Thymus (tissue), 11 donors: Measurements from ENCODE around the gene MCF2L. TPM values are rescaled to one million over a fixed set of nuclear protein-coding genes. Genes with fewer than 3 reads are reported as not detected.
"Not testable (repeated sequence)": the region's sequence is repeated elsewhere in the genome, so short reads cannot be mapped to it uniquely, and the experiment has no call there.

Experiments used
- DNase-seq, 9 donors: peaks; one replicate each; pipeline ENCODE4 v3.0.0-alpha.2; 2013; ENCODE audit warnings: low spot score in 9 of 9, low read depth in 6 of 9, missing footprints in 1 of 9
- H3K27ac ChIP-seq, 2 donors: one replicate each; pipeline ENCODE4 v1.5.1; 2013; ENCODE audit warnings: control low read depth in 1 of 2, low read depth in 1 of 2, low read length in 1 of 2, mild to moderate bottlenecking in 1 of 2, moderate library complexity in 1 of 2
- H3K27me3 ChIP-seq, 2 donors: one replicate each; pipeline ENCODE4 v1.5.1; 2013; ENCODE audit warnings: low read length in 1 of 2; ENCODE audit not compliant: control insufficient read depth in 2 of 2, insufficient read depth in 1 of 2
- H3K36me3 ChIP-seq, 2 donors: one replicate each; pipeline ENCODE4 v1.5.1; 2013; ENCODE audit warnings: low read length in 1 of 2, mild to moderate bottlenecking in 1 of 2, moderate library complexity in 1 of 2; ENCODE audit not compliant: control insufficient read depth in 2 of 2, insufficient read depth in 2 of 2
- H3K4me1 ChIP-seq, 2 donors: one replicate each; pipeline ENCODE4 v1.5.1; 2013; ENCODE audit warnings: low read length in 2 of 2; ENCODE audit not compliant: control insufficient read depth in 2 of 2, insufficient read depth in 2 of 2
- H3K4me3 ChIP-seq, 2 donors: one replicate each; pipeline ENCODE4 v1.5.1; 2013; ENCODE audit warnings: low read length in 2 of 2, control low read depth in 1 of 2, mild to moderate bottlenecking in 1 of 2
- H3K9me3 ChIP-seq, 2 donors: one replicate each; pipeline ENCODE4 v1.5.1; 2013; ENCODE audit warnings: low read length in 1 of 2, mild to moderate bottlenecking in 1 of 2; ENCODE audit not compliant: control insufficient read depth in 2 of 2, insufficient read depth in 1 of 2
- WGBS: extraction: QIAGEN DNeasy Blood & Tissue Kit; methylation state at CpG from one replicate; pipeline ENCODE4 v1.1.7; 2013; 5-methylcytosine and 5-hydroxymethylcytosine counted together
- polyA plus RNA-seq: library from polyadenylated mRNA; stranded (reverse); fragments of 200-250 nt; gene quantifications from one replicate; pipeline ENCODE4 v1.2.3, GENCODE V29; 2013
- total RNA-seq: library from RNA; stranded (reverse); fragments of 120-200 nt; gene quantifications from one replicate; pipeline ENCODE4 v1.2.4, GENCODE V29; 2013
- donor health status: healthy.

Gene MCF2L
- total and polyA plus RNA-seq, 2 donors = 13.0 to 28.6 TPM

- H3K4me1 ChIP-seq = no peaks in the 10 kb centered on the region
- no peaks in the 10 kb centered on the region for H3K27me3 ChIP-seq
- no peaks in the 10 kb centered on the region for H3K9me3 ChIP-seq
- no peak overlapping the region for H3K27ac ChIP-seq
- DNase-seq = no peak
- WGBS = 97% methylated on average over 17 of the region's 17 CpGs
- H3K4me3 ChIP-seq = no peak overlapping the region
- no peaks in the 10 kb centered on the region for H3K36me3 ChIP-seq
Observed at GRCh38 chr13:113075711-113076110, 106.7 kb downstream of the MCF2L start.

- H3K27me3 ChIP-seq = no peaks in the 10 kb centered on the region
- no peak overlapping the region for H3K27ac ChIP-seq
- no peaks in the 10 kb centered on the region for H3K4me1 ChIP-seq
- DNase-seq = no peak
- WGBS = 97% methylated on average over 39 of the region's 39 CpGs
- H3K36me3 ChIP-seq = no peaks in the 10 kb centered on the region
- H3K9me3 ChIP-seq = no peaks in the 10 kb centered on the region
- no peak overlapping the region for H3K4me3 ChIP-seq
Observed at GRCh38 chr13:113076681-113077401, 107.8 kb downstream of the MCF2L start.

- Histone ChIP-seq H3K27ac (no peak overlapping the region), H3K4me3 (no peak overlapping the region), H3K27me3 (no peaks in the 10 kb centered on the region), H3K36me3 (no peaks in the 10 kb centered on the region), H3K9me3 (no peaks in the 10 kb centered on the region), H3K4me1 (no peaks in the 10 kb centered on the region)
- 91% methylated on average over 20 of the region's 20 CpGs for WGBS
- no peak for DNase-seq
Observed at GRCh38 chr13:113077566-113077952, 108.5 kb downstream of the MCF2L start.

- 96% methylated on average over 42 of the region's 42 CpGs for WGBS
- DNase-seq = no peak
Observed at GRCh38 chr13:113077953-113078901, 109.2 kb downstream of the MCF2L start.

GRCh38 chr13:113078902-113079780 lies 110.1 kb downstream of the MCF2L start:
- Histone ChIP-seq H3K4me1 (peaks cover 0 to 3% of the 10 kb centered on the region in 2 donors), H3K27ac (no peak overlapping the region), H3K4me3 (no peak overlapping the region), H3K27me3 (no peaks in the 10 kb centered on the region), H3K9me3 (no peaks in the 10 kb centered on the region), H3K36me3 (no peaks in the 10 kb centered on the region)
- WGBS = 93% methylated on average over 27 of the region's 27 CpGs
- no peak for DNase-seq

More at GRCh38 chr13:113077953-113078901, 109.2 kb downstream of the MCF2L start:
- Histone ChIP-seq H3K27ac (no peak overlapping the region), H3K4me3 (no peak overlapping the region), H3K4me1 (peaks cover 0 to under 1% of the 10 kb centered on the region in 2 donors), H3K9me3 (no peaks in the 10 kb centered on the region), H3K36me3 (no peaks in the 10 kb centered on the region), H3K27me3 (no peaks in the 10 kb centered on the region)

- not testable (repeated sequence) for DNase-seq, H3K9me3 ChIP-seq, H3K27ac ChIP-seq, H3K4me3 ChIP-seq, H3K4me1 ChIP-seq, H3K27me3 ChIP-seq, H3K36me3 ChIP-seq
- WGBS = 87% methylated on average over 9 of the region's 9 CpGs
Observed at GRCh38 chr13:113079781-113080080, 110.7 kb downstream of the MCF2L start.

GRCh38 chr13:113080361-113080831 lies 111.4 kb downstream of the MCF2L start:
- Histone ChIP-seq H3K9me3 (peaks cover 0 to 11% of the 10 kb centered on the region in 2 donors), H3K27me3 (no peaks in the 10 kb centered on the region)

GRCh38 chr13:113080901-113081521 lies 112.0 kb downstream of the MCF2L start:
- H3K9me3 ChIP-seq = peaks cover 0 to 17% of the 10 kb centered on the region in 2 donors
- no peaks in the 10 kb centered on the region for H3K36me3 ChIP-seq
- H3K4me1 ChIP-seq = peaks cover 0 to 3% of the 10 kb centered on the region in 2 donors
- H3K4me3 ChIP-seq = no peak overlapping the region
- no peak overlapping the region for H3K27ac ChIP-seq
- H3K27me3 ChIP-seq = no peaks in the 10 kb centered on the region
- 94% methylated on average over 25 of the region's 25 CpGs for WGBS
- DNase-seq = no peak

More at GRCh38 chr13:113080361-113080831, 111.4 kb downstream of the MCF2L start:
- DNase-seq = no peak
- Histone ChIP-seq H3K27ac (no peak overlapping the region), H3K36me3 (no peaks in the 10 kb centered on the region), H3K4me1 (peaks cover 0 to 3% of the 10 kb centered on the region in 2 donors), H3K4me3 (no peak overlapping the region)
- 92% methylated on average over 18 of the region's 18 CpGs for WGBS
